ENCODE measurements around the gene MCC. TPM values are rescaled to one million over a fixed set of nuclear protein-coding genes. Genes with fewer than 3 reads are reported as not detected.

Gene MCC
- total RNA-seq: 38.3 and 49.5 TPM in 2 replicates

GRCh38 chr5:113487781-113488644, at the start of gene MCC:
TSS of gene MCC (minus strand) at chr5:113488453.

DNA sequence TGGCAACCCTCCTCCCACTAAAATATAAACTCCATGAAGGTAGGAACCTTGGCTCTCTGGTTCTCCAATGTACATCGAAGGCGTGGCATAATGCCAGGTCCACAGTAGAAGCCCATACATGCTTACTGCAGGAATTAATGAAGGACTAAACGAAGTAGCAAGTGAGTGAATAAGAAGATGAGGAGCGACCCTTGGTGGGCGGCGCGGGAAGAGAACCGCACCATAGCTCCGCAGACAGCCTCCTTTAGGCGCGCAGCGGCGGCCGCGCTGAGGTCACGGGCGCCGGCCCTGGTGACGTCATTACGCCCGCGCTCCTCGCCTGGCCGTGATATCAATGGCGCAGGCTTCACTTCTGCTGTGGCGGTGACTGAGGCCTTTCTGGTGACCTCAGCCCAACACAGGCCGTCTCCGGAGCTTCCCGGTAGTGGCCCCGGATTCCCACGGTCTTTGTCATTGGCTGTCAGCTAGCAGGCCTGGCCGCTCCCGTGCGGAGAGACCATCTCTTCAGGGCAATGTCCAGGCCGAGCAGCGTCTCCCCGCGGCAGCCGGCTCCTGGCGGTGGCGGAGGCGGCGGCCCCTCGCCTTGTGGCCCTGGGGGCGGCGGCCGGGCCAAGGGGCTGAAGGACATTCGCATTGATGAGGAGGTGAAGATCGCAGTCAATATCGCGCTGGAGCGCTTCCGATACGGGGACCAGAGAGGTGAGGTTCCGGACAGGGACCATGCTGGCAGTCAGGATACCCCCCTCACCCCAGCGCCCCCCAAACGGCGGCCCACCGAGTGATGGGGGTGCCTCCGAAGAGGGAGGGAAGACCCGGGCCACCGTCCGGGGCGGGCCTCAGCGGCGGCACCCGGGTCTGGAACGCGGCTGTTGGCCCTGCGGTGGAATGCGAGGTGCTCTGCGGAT, 25.4 kb upstream of the MCC start, which contains the start of gene YTHDC2:
YTHDC2 (plus strand) TSS at position 311 of the 905 bp plus-strand sequence; CDS start at position 513, 202 bp downstream.

DNA sequence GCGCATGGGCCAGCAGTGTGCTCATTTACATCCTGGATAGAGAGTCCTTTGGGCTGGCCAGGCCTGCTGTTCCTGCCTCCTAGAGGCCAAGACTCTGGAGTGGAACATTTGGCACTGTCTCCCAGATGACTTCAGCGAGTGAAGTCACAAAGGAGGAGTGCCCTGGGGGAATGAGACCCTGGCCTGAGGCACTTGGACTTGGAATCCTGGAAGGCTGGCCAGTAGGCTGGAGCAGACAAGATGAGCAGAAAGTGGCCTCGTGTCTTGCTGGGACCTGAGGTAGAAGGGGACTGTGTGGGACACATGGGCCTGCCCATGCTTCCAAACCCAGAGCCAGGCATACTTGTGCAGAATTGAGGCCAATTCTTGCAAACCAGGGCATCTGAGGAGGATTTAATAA, 53.4 kb downstream of the MCC start, which contains the start of gene TSSK1B:
TSSK1B (minus strand) TSS at position 101 of the 400 bp plus-strand sequence. CDS start 150 bp downstream, outside the sequence.

DNA sequence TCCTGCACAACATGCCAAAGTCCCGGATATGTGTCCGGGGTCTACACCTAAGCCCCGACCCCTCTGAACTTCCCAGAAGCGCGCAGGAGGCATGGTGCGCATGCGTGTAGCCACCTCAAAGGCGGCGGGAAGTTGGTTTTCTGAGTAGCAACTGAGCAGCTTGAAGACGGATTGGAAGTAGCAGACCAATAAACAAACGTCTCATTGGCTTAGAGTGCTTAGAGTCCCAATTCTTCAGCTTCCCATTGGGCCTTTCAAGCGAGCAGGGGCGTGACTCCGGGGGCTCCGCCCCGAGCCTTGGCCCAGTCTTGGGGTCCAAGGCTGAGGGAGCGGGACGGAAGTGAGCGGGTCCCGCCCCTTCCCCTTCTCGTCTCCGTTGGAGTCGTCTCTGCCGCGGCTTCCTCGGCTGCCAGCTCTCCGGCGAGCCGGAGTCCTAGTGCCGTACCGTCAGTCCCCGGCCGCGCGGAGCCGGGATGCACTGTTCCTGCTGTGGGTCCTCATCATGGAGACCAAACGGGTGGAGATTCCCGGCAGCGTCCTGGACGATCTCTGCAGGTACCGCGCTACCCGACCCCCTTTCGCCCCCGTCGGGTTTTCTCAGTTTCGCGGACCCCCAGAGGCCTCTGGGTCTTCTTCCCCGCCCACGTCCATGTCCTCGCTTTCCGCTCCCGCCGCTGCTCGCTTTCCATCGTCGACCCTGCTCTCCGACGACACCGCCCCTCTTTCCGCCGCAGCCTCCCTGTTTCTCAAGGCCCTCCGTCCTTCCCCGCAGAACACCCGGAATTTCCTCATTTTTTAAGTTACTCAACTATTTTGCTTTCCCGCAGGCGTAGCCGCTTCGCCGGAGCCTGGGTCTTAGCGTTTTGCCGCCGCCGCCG, 511.6 kb downstream of the MCC start, which contains the start of gene DCP2:
DCP2 (plus strand) TSS at position 367 of the 878 bp plus-strand sequence; CDS start at position 503, 136 bp downstream.

Other genes with a start within 250 kb of the MCC start
- gene TSSK1B, start 53.5 kb downstream of the MCC start, total RNA-seq: not detected in 2 replicates
- gene YTHDC2, start 25.2 kb upstream of the MCC start, total RNA-seq: 25.0 and 36.2 TPM in 2 replicates

Data from epithelial cell of umbilical artery (primary cell).